Stomach (tissue), 9 donors: Measurements from ENCODE around the gene MED22. TPM values are rescaled to one million over a fixed set of nuclear protein-coding genes. Genes with fewer than 3 reads are reported as not detected.

Experiments
- DNase-seq, 2 donors: peaks; one replicate each; pipeline versions ENCODE4 v3.0.0 to v3.0.0-alpha.2; 2013 to 2019
- H3K27ac ChIP-seq, 5 donors: fragments of 200-600 bp in 4 of 5; sonication (generic) in 4 of 5; one replicate each; pipeline ENCODE4 v1.5.1; 2013 to 2019; ENCODE audit warnings: mild to moderate bottlenecking in 1 of 5, moderate library complexity in 1 of 5
- H3K27me3 ChIP-seq, 3 donors: fragments of 200-600 bp; sonication (generic); one replicate each; pipeline ENCODE4 v1.5.1; 2017 to 2019; ENCODE audit warnings: mixed run types in 1 of 3
- H3K36me3 ChIP-seq, 4 donors: fragments of 200-600 bp; sonication (generic); 1 replicate in 3 of 4; 2 replicates in 1 of 4; pipeline ENCODE4 v1.5.1; 2016 to 2019
- H3K4me1 ChIP-seq, 4 donors: fragments of 200-600 bp; sonication (generic); one replicate each; pipeline ENCODE4 v1.5.1; 2016 to 2019
- H3K4me3 ChIP-seq, 4 donors: fragments of 200-600 bp; sonication (generic) in 3 of 4; one replicate each; pipeline ENCODE4 v1.5.1; 2016 to 2019; ENCODE audit warnings: mild to moderate bottlenecking in 1 of 4
- H3K9me3 ChIP-seq, 4 donors: fragments of 200-600 bp; sonication (generic); one replicate each; pipeline ENCODE4 v1.5.1; 2016 to 2019
- CTCF ChIP-seq, 7 experiments: fragments of 450-650 bp in 4 of 7; fragments of 200-600 bp in 3 of 7; sonication (generic) in 3 of 7; IDR thresholded peaks; one replicate each; pipeline ENCODE4 v1.5.1; 2016 to 2019; ENCODE audit warnings: antibody characterized with exemption in 7 of 7, control low read depth in 2 of 7, mild to moderate bottlenecking in 1 of 7
- EP300 ChIP-seq: sonication (generic); formaldehyde crosslinking; IDR thresholded peaks from one replicate; pipeline ENCODE4 v1.6.1; 2017; ENCODE audit warnings: antibody characterized with exemption
- POLR2A ChIP-seq, 4 donors: fragments of 450-650 bp; IDR thresholded peaks; one replicate each; pipeline ENCODE4 v1.6.1; 2016; ENCODE audit warnings: antibody characterized with exemption in 4 of 4, control low read depth in 2 of 4, mild to moderate bottlenecking in 1 of 4, moderate library complexity in 1 of 4
- POLR2AphosphoS5 ChIP-seq, 3 donors: sonication (generic); formaldehyde crosslinking; IDR thresholded peaks; one replicate each; pipeline ENCODE4 v1.6.1; 2016; ENCODE audit warnings: antibody characterized with exemption in 3 of 3
- WGBS, 5 donors: extraction: QIAGEN DNeasy Blood & Tissue Kit in 3 of 5; methylation state at CpG; one replicate each; pipeline versions ENCODE4 v1.1.5 to v1.1.7; 2013 to 2018; 5-methylcytosine and 5-hydroxymethylcytosine counted together
- intact Hi-C: fragments of 100-400 bp; cut with DNase I; formaldehyde crosslinking; loops from one replicate; pipeline ENCODE4 v1.15.1; 2023; ENCODE audit warnings: low total_unique reads
- polyA plus RNA-seq, 3 donors: library from polyadenylated mRNA; stranded (reverse); fragments of 200-250 nt; gene quantifications; one replicate each; pipeline ENCODE4 v1.2.3, GENCODE V29; 2013
- total RNA-seq, 5 donors: library from RNA; depleted of rRNA; stranded (reverse); fragments of >200 nt; gene quantifications; one replicate each; pipeline versions ENCODE4 v1.1.0 to v1.2.3, GENCODE V29; 2014 to 2016
- donor health status: healthy with polysubstance abuse.
- donor health status: Bipolar disorder and iron deficiency.
- donor health status: healthy.

MED22 gene
- total and polyA plus RNA-seq, 8 donors, result 4.7 to 27.7 (median 20.0) TPM

- DNase-seq, result no peak
- 61 to 86% (median 76%) methylated on average over 2 of the region's 2 CpGs for WGBS, 5 donors
- H3K36me3 ChIP-seq, result no peaks in the 10 kb centered on the region
- no peak overlapping the region for H3K27ac ChIP-seq
- no peak overlapping the region for H3K4me3 ChIP-seq
- TF ChIP-seq CTCF (IDR thresholded peaks at IDR 0.05) (no peak), POLR2AphosphoS5 (IDR thresholded peaks at IDR 0.05) (no peak), POLR2A (IDR thresholded peaks at IDR 0.05) (no peak), EP300 (no peak)
- no peaks in the 10 kb centered on the region for H3K4me1 ChIP-seq
- no peaks in the 10 kb centered on the region for H3K9me3 ChIP-seq
- intact Hi-C loops, result no loop called here
- no peaks in the 10 kb centered on the region for H3K27me3 ChIP-seq
Observed at GRCh38 chr9:133315997-133316396, 31.9 kb downstream of the MED22 start.

- WGBS, 5 donors, result 74 to 84% (median 82%) methylated on average over 6 of the region's 6 CpGs
- DNase-seq, result no peak
- Histone ChIP-seq H3K4me1 (no peaks in the 10 kb centered on the region), H3K27me3 (peaks cover 0 to 28% (median 0%) of the 10 kb centered on the region in 3 donors), H3K27ac (no peak overlapping the region), H3K36me3 (no peaks in the 10 kb centered on the region), H3K4me3 (no peak overlapping the region), H3K9me3 (no peaks in the 10 kb centered on the region)
- no peak for TF ChIP-seq POLR2A (IDR thresholded peaks at IDR 0.05)
- TF ChIP-seq POLR2AphosphoS5 (IDR thresholded peaks at IDR 0.05), result no peak
- TF ChIP-seq EP300, result no peak
- intact Hi-C loops, result no loop called here
Observed at GRCh38 chr9:133309608-133310007, 38.3 kb downstream of the MED22 start.

- Histone ChIP-seq H3K27me3 (peaks cover 0 to 42% (median 0%) of the 10 kb centered on the region in 3 donors), H3K4me3 (no peak overlapping the region), H3K36me3 (no peaks in the 10 kb centered on the region), H3K27ac (no peak overlapping the region), H3K4me1 (no peaks in the 10 kb centered on the region), H3K9me3 (no peaks in the 10 kb centered on the region)
- intact Hi-C loops, result no loop called here
- no peak for DNase-seq
- 72 to 80% (median 76%) methylated on average over 16 of the region's 16 CpGs for WGBS, 5 donors
- TF ChIP-seq EP300 (no peak), POLR2AphosphoS5 (IDR thresholded peaks at IDR 0.05) (no peak), CTCF (IDR thresholded peaks at IDR 0.05) (no peak), POLR2A (IDR thresholded peaks at IDR 0.05) (no peak)
Observed at GRCh38 chr9:133307301-133307700, 40.6 kb downstream of the MED22 start.

- H3K4me1 ChIP-seq, result no peaks in the 10 kb centered on the region
- H3K27me3 ChIP-seq, result peaks cover 0 to 42% (median 0%) of the 10 kb centered on the region in 3 donors
- H3K4me3 ChIP-seq, result no peak overlapping the region
- H3K27ac ChIP-seq, result no peak overlapping the region
- intact Hi-C loops, result no loop called here
- peak in 1 of 2 donors; percentile 31 for DNase-seq
- 71 to 79% (median 78%) methylated on average over 29 to 31 of the region's 31 CpGs for WGBS, 5 donors
- no peaks in the 10 kb centered on the region for H3K9me3 ChIP-seq
- H3K36me3 ChIP-seq, result no peaks in the 10 kb centered on the region
- no peak for TF ChIP-seq POLR2AphosphoS5 (IDR thresholded peaks at IDR 0.05)
- TF ChIP-seq CTCF (IDR thresholded peaks at IDR 0.05), result no peak
- no peak for TF ChIP-seq POLR2A (IDR thresholded peaks at IDR 0.05)
- TF ChIP-seq EP300, result no peak
Observed at GRCh38 chr9:133306242-133307204, 41.4 kb downstream of the MED22 start.
